Stimulated activated CD4-positive, alpha-beta T cell treated with anti-CD3 and anti-CD28 coated beads, TNF-alpha, amount 100 ng/mL, for 24 hours (primary cell): ENCODE measurements around the gene SLC43A2.
"Not testable (repeated sequence)": the region's sequence is repeated elsewhere in the genome, so short reads cannot be mapped to it uniquely, and the experiment has no call there.

Experiments
- DNase-seq, 3 experiments: peaks; one replicate each; pipeline ENCODE4 v3.0.0-alpha.2; 2020; ENCODE audit warnings: low read depth in 3 of 3

SLC43A2 gene

DNA sequence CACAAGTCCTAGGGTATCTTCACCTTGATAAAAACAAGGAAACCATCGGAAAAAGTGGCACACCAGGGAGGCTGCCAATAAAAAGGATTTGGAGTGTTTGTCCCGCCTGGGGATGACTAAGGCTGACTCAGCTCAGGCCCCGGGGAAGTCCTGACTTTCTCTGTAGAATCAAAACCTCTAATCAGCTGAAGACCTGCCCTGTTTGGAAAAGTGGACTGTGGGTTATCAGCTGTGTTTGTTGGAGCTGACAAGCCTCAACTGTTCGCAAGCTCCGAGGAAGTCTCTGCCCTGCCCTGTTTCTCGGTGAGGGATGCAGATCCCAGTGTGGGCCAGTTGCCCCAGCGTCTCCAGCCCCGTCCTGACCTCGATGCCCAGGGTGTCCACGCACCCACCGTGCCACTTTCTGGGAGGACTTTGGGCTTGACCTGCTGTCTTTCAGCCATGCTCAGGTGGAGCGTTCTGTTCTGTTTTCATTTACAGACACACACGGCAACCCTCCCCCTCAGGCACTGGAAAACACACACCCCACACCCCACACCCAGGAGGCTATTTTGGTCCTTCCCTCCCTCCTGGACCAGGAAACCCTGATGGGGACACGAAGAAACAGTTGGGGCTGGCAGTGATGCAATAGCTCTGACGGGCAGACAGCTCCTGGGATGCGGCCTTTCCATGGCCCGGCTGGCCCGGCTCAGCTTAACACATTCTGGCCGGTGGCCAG is 38.4 kb downstream of the SLC43A2 start:
- no peak for DNase-seq

DNA sequence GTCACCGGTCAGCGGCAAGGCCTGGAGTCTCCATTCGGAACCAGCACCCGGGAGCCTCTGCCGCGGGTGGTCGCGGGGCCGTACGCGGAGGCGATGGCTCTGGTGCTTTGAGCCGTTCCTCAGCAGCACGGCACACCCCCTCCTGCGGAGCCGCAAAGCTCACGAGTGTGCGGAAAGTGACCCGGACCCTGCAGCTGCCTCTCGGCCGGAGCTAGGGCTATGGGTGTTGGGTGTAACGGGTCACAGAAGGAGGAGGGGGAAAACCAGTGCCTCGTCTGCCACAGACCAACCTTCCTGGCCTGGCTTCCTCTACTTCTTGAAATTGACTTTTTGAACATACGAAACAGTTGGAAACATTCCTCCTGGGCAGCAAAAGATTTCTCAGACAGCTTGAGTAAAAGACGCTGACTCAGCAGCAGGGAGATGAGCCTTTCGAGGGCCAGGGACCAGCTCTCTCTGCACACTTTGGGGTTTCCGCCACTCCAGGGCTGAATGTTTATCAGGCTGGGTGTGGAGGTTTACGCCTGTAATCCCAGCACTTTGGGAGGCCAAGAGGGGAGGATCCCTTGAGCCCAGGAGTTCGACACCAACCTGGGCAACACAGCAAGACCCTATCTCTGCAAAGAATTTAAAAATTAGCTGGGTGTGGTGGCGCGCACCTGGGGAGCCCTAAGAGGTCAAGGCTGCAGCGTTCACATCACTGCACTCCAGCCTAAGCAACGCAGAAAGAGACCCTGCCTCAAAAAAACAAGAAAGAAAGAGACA is 39.6 kb downstream of the SLC43A2 start:
- DNase-seq = no peak

GRCh38 chr17:1584167-1584566 is 44.5 kb downstream of the SLC43A2 start:
- DNase-seq = no peak

DNA sequence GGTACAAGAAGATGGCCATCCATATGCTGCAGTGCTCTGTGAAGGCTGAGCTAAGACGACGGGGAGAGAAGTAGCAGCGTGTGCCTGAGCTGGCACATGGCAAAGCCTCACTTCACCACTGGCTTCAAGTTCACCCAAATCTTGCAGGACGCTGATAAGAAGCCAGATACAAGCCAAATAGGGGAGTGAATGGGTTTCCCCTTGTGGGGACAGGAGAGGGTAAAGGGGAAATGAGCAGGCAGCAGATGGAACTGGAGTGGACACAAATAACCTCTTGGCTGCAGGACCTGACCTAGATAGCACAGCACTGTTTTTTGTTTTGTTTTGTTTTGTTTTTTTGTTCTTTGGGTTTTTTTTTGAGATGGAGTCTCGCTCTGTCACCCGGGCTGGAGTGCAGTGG is 45.1 kb downstream of the SLC43A2 start:
- no peak for DNase-seq

- no peak for DNase-seq
These were observed 46.3 kb downstream of the SLC43A2 start for GRCh38 chr17:1582374-1582773.

DNA sequence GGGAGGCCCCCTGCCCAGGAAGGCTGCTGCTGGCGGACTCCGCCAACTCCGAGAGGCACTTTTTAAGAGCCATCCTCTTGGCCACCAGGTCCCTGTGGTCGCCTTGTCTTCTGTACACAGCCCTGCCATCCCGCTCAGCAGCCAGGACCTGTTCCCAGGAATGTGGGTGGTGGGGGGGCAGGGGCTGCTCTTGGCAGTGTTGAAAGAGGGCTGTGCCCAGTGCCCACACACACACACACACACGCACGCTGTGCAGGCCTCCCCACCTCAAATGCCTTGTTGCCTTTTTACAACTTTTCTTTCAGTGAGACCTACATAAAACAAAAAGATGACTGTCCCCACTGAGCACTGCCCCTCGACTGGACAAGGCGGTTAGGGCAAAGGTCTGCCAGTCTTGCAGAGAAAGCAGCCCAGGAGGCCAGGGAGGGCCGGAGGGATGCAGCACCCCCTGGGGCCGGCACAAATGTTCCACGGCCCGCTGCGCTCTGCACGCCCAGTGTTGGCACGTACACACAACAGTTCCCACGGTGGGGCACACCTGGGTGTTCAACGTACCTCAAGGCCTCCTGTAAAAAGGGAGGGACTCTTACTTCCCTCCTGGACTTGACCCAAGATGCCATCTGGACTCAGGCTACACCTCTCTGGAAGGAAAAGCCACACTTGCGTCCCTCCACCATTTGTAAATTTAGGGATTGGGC is 47.5 kb downstream of the SLC43A2 start:
- no peak for DNase-seq

DNA sequence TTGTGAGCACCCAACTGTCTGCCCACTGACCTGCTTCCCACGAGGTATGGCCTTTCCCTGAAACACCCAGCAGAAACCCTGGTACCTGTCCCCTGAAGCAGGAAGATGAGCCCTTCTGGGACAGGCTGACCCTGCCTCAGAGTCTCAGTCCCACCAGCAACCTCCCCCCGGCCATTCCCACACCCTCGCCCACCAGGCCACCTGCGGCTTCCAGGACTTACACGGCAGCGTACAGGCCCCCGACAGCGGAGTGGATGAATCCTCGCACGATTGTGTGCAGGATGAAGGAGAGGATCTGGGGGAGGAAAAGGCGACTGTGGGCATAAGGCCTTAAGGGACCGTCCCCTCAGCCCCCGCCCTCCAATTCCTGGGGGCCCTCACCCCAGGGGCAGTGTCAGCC is 50.6 kb downstream of the SLC43A2 start:
- no peak for DNase-seq

GRCh38 chr17:1577583-1578013 is 51.0 kb downstream of the SLC43A2 start:
- DNase-seq = no peak

DNA sequence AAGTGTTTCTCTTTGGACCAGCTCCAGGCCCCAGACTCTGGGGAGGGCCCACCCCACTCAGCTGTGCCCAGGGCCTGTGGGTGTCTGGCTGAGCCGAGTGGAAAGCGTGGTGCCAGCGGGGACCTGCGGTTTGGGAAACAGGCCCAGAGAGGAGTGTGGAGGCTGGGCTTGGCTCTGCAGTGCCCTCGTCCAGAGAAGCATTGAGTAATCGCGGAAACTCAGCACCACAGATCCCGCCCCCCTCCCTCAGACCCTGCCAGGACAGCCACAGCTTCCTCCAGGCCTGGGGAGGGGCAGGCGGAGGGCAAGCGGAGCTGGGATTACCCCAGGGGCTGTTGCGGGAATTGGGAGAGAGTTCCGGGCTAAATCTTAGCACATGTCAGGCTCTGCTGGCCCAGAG is 51.5 kb downstream of the SLC43A2 start:
- DNase-seq = no peak

GRCh38 chr17:1576500-1576899 is 52.1 kb downstream of the SLC43A2 start:
- DNase-seq = no peak

- no peak for DNase-seq
These were observed 53.8 kb downstream of the SLC43A2 start for GRCh38 chr17:1574697-1575471.

GRCh38 chr17:1573932-1574696 is 54.5 kb downstream of the SLC43A2 start:
- peak; percentile 27 to 71 (median 45) for DNase-seq

- DNase-seq = not testable (repeated sequence)
These were observed 56.0 kb downstream of the SLC43A2 start for GRCh38 chr17:1572646-1573045.

DNA sequence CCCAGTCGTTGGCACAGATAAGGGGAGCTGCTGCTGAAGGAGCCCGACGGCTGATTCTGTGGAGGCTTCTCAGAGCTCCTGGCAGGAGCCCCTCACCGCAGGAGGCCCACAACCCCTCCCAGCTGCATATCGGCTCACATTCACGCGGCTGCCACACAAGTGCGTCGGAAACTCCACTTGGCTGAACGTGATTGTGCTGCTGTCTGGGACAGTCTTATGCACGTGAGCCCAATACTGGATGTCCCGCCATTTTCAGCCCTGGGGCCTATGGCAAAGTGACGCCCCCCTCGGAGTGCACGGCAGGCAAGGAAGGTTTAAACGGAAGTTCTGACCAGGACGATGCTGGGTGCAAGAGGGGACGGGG is 57.3 kb downstream of the SLC43A2 start:
- no peak for DNase-seq

DNA sequence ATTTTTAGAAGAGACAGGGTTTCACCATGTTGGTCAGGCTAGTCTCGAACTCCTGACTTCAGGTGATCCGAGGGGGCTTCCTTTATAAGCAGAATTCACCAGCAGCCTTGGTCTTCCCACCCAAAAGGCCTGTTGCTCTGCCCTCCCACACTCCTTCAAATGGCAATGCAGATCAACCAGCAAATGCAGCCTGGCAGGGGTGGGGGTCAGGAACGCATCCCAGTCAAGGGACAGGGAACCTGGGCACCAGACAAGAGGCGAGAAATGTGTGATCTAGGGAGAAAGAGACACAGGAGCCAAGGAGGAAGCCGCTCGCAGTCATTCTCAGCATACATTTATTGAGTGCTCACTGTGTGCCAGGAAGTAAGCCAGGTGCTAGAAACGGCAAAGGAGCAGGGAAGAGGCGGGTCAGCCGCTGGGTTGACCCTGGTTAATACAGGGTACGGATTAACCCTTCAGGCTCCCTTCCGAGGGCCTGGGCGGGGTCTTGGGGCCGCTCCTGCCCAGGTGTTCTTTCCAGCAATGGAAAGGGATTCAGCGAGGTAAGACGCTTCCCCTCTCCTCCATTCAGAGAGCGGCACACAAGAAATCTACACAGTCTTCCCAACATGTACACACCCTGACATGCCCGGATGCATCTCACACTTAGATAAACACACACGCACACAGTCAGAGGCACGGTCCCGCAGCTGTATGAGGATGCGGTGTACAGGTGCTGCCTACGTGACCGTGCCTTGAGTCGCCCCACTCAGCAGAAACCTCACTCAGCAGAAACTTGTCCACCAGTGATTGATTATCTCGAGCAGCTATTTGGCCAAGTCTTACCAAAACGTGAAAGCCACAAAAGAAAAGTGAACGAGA is 59.5 kb downstream of the SLC43A2 start:
- no peak for DNase-seq

DNA sequence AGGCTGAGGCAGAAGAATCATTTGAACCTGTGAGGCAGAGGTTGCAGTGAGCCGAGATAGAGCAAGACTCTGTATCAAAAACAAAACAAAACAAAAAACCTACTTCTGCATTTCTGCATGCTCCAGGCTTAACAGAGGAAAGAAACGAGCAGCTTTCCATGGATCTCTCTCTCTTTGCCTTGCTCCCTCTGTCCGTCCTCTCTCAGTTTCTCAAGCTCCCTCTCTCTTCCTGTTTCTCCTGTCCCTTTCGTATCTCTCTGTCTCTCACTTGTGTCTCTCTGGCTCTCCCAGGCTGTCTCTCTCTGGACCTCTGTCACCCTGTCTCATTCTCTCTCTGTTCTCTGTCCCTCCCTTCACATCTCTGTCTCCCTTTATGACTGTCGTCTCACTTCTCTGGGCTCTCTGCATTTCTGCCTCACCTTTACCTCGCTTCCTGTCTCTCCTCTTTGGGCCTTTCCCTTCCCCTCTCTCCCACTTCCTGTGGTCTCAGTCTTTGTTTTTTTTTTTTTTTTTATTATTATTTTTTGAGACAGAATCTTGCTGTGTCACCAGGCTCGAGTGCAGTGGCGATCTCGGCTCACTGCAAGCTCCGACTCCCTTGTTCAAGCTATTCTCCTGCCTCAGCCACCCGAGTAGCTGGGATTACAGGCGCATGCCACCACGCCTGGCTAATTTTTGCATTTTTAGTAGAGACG is 62.0 kb downstream of the SLC43A2 start:
- DNase-seq = peak in 1 of 3 experiments; percentile 16

- DNase-seq = no peak
These were observed 62.8 kb downstream of the SLC43A2 start for GRCh38 chr17:1565877-1566276.

DNA sequence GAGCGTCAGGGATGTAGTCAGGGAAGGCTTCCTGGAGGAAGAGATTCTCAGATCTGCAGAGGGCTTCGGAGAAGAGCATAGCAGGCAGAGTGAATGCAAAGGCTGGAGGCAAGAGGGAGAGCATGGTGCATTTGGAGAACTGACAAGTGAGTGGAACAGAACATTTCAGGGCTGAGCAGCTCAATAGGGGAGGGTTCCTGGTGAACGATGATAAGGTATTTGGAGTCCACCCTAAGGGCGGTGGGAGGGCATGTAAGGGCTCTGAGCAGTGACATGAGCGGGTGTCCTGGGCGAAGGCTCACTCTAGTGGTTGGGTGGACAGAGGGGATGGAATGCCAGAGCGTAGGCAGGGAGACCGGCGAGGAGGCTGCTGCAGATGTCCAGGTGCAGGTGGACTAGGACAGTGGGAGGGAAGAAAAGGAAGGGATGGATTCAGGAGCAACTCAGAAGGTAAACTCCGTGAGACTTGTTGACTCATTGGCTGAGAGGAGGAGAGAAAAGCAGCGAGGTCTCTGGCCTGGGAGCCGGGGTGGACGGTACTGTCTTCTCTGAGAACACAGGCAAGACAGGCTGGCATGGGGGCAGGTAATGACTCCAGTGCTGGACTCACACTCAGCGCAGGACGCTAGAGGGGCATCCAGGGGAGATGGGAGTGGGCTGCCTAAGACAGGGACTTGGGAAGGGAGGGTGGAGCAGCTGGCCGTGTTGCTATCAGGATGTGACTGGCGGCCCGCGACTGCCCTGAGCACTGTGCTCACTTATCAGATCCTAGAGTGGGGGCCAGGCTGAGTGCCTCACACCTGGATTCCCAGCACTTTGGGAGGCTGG is 64.6 kb downstream of the SLC43A2 start:
- no peak for DNase-seq

GRCh38 chr17:1563471-1563785 is 65.2 kb downstream of the SLC43A2 start:
- DNase-seq = not testable (repeated sequence)
